Measurements from ENCODE around the gene TNIP3.

TNIP3 gene

DNA sequence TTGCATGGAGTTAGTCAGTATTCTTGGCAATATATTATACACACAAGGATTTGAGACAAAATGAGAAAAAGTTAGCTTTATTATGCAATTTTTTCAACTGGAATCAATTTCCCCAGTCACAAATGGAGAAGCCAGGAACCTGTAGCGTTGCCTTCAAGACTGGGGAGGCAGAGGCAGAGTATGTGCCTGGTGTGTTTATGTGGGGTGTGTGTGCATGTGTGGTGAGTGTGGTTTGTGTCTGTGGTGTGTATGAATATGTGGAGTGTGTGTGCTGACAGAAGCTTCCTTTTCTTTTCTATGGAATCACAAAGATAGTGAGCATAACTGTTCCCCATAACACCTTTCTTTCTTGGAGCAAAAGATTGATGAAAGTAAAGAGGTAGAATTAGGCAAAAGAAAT is 37.0 kb downstream of the TNIP3 start:
- Histone ChIP-seq H3K27me3 (ENCODE audit: control insufficient read depth in 1 of 2, insufficient read depth in 2 of 2, low read length in 2 of 2) (no peaks in the 10 kb centered on the region), H3K9ac (ENCODE audit: low read length) (no peak overlapping the region), H3K4me1 (ENCODE audit: insufficient read depth, low read length) (no peaks in the 10 kb centered on the region), H3K9me3 (ENCODE audit: low read length) (no peaks in the 10 kb centered on the region), H3K4me3 (ENCODE audit: low read depth in 1 of 2, low read length in 2 of 2) (no peak overlapping the region), H3K27ac (ENCODE audit: low read depth, low read length) (no peak overlapping the region), H3K36me3 (ENCODE audit: insufficient read depth, low read length) (no peaks in the 10 kb centered on the region)

DNA sequence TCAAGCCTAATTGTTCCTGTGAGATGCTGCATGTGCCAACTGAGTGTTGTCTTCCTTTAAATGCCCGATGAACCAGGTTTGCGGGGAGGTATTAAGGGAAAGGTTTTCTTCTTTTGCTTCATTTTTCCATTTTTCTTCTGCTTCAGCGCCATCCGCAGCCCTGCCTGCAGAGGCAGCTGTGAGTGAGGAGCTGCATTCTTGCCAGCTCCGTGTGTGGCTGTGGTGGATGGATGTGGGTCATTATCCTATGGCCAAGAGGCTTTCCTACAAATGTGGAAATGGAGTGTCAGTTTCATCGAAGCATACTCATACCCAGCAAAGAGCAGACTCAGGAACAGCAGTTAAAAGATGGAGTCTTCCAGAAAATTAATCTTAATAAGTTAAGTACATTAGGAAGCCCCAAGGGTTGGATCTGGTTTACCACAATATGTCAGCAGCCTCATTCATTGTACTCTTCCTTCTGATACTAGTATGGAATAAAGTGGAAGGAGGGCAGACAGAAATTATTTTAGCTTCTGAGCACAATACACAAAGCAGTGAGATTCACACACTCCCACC is 37.6 kb downstream of the TNIP3 start:
- no peak overlapping the region for H3K9ac ChIP-seq (ENCODE audit: low read length)
- no peaks in the 10 kb centered on the region for H3K36me3 ChIP-seq (ENCODE audit: insufficient read depth, low read length)
- no peak overlapping the region for H3K27ac ChIP-seq (ENCODE audit: low read depth, low read length)
- H3K9me3 ChIP-seq (ENCODE audit: low read length): no peaks in the 10 kb centered on the region
- H3K4me3 ChIP-seq (ENCODE audit: low read depth in 1 of 2, low read length in 2 of 2): no peak overlapping the region
- H3K27me3 ChIP-seq (ENCODE audit: control insufficient read depth in 1 of 2, insufficient read depth in 2 of 2, low read length in 2 of 2): no peaks in the 10 kb centered on the region
- no peaks in the 10 kb centered on the region for H3K4me1 ChIP-seq (ENCODE audit: insufficient read depth, low read length)

DNA sequence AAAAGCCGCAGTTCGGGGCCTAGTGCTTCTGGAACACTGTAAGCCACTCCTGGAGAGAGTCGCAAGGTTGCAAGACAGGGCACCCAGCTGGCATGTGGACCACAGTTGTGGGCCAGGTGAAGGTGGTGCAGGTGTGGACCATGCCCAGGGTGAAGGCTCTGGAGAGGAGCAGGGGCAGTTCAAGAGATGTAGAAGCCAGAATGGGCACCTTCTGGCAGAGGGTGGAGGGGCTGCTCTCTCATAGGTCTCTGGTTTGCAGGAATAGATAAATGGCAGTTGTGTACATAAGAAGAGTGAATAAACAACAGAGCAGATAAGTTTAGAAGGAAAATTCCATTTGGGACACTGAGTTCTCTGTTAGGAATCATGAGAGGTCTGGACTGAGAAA is 38.6 kb downstream of the TNIP3 start:
- Histone ChIP-seq H3K27me3 (ENCODE audit: control insufficient read depth in 1 of 2, insufficient read depth in 2 of 2, low read length in 2 of 2) (no peaks in the 10 kb centered on the region), H3K4me1 (ENCODE audit: insufficient read depth, low read length) (no peaks in the 10 kb centered on the region), H3K36me3 (ENCODE audit: insufficient read depth, low read length) (no peaks in the 10 kb centered on the region), H3K27ac (ENCODE audit: low read depth, low read length) (no peak overlapping the region), H3K9ac (ENCODE audit: low read length) (no peak overlapping the region), H3K4me3 (ENCODE audit: low read depth in 1 of 2, low read length in 2 of 2) (no peak overlapping the region), H3K9me3 (ENCODE audit: low read length) (no peaks in the 10 kb centered on the region)

DNA sequence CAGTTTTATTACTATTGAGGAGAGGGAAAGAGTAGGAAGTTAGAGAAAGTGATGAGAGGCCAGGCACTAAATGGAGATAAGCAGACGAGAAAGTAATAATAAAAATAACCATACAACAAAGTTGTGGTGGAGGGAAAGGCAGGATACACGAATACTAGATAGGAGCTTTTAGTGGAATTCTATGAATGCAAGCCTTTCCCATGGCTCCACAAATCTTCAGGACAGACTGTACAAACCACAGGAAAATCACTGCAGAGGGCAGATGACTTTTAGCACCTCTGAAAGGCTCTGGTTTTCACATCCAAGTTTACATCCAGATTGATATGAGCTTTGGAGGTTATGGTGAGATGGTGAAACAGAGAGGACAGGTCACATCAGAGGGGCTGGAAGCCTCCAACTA is 41.5 kb downstream of the TNIP3 start:
- Histone ChIP-seq H3K4me3 (ENCODE audit: low read depth in 1 of 2, low read length in 2 of 2) (no peak overlapping the region), H3K27me3 (ENCODE audit: control insufficient read depth in 1 of 2, insufficient read depth in 2 of 2, low read length in 2 of 2) (no peaks in the 10 kb centered on the region), H3K27ac (ENCODE audit: low read depth, low read length) (no peak overlapping the region), H3K36me3 (ENCODE audit: insufficient read depth, low read length) (no peaks in the 10 kb centered on the region), H3K4me1 (ENCODE audit: insufficient read depth, low read length) (no peaks in the 10 kb centered on the region), H3K9me3 (ENCODE audit: low read length) (no peaks in the 10 kb centered on the region), H3K9ac (ENCODE audit: low read length) (no peak overlapping the region)

DNA sequence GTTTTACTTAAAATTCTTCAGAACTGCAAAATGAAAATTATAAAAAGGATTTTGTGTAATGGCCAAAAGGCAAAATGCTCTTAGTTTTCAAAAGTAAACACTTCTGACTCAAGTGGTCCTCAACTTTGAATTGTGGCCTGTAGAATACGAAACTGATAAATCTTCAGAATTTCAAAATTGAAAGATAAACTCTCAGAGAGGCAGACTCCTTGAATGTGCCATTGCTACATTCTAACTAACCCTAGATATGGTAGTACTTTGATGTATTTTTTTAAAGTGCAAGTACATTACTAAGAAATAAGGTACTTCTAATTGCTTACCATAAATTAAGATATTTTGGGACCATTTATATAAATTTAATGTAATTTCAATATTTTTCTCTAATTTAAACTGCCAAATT is 44.4 kb downstream of the TNIP3 start:
- H3K4me1 ChIP-seq (ENCODE audit: insufficient read depth, low read length): no peaks in the 10 kb centered on the region
- no peak overlapping the region for H3K27ac ChIP-seq (ENCODE audit: low read depth, low read length)
- H3K9me3 ChIP-seq (ENCODE audit: low read length): no peaks in the 10 kb centered on the region
- H3K27me3 ChIP-seq (ENCODE audit: control insufficient read depth in 1 of 2, insufficient read depth in 2 of 2, low read length in 2 of 2): no peaks in the 10 kb centered on the region
- no peaks in the 10 kb centered on the region for H3K36me3 ChIP-seq (ENCODE audit: insufficient read depth, low read length)
- no peak overlapping the region for H3K9ac ChIP-seq (ENCODE audit: low read length)
- H3K4me3 ChIP-seq (ENCODE audit: low read depth in 1 of 2, low read length in 2 of 2): no peak overlapping the region

DNA sequence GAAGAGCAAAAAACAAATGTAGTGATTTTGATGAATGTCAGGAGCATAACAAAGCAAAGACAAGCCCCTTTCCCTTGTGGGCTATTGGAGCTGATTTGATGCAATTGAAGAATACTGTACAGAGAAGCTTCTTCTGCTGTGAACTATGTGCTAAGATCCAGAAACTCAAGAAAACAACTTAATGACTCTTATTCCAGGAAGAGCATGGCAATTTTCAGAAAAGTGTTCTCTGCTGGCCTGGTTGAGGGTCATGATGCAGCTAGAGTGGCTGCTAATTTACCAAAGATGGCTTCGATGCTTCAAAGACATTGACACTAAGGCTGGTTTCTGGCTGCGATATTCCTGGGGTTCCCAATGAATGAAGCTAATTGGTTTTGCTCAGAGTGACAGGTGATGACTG is 45.8 kb downstream of the TNIP3 start:
- Histone ChIP-seq H3K36me3 (ENCODE audit: insufficient read depth, low read length) (no peaks in the 10 kb centered on the region), H3K4me3 (ENCODE audit: low read depth in 1 of 2, low read length in 2 of 2) (no peak overlapping the region), H3K4me1 (ENCODE audit: insufficient read depth, low read length) (no peaks in the 10 kb centered on the region), H3K27me3 (ENCODE audit: control insufficient read depth in 1 of 2, insufficient read depth in 2 of 2, low read length in 2 of 2) (no peaks in the 10 kb centered on the region), H3K9ac (ENCODE audit: low read length) (no peak overlapping the region), H3K9me3 (ENCODE audit: low read length) (no peaks in the 10 kb centered on the region), H3K27ac (ENCODE audit: low read depth, low read length) (no peak overlapping the region)

DNA sequence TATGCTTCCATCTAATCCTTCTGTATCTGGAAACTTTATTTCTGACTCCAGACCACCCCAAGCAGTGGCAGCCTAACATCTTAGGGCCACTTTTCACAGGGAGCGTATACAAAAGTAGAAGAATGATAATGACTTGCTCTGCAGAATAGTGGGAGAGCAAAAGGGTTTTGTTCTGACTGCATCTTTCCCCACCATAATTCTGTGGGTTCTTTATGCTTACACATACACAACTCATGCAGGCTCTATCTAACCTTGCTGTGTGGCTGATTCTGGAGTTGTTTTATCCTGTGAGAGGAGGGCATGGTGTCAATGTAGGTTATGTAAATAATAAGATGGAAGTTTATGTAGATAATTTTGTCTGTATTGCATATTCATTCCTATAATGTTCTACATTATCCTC is 49.4 kb downstream of the TNIP3 start:
- no peaks in the 10 kb centered on the region for H3K36me3 ChIP-seq (ENCODE audit: insufficient read depth, low read length)
- H3K4me1 ChIP-seq (ENCODE audit: insufficient read depth, low read length): no peaks in the 10 kb centered on the region
- no peaks in the 10 kb centered on the region for H3K9me3 ChIP-seq (ENCODE audit: low read length)
- H3K9ac ChIP-seq (ENCODE audit: low read length): no peak overlapping the region
- H3K4me3 ChIP-seq (ENCODE audit: low read depth in 1 of 2, low read length in 2 of 2): no peak overlapping the region
- no peaks in the 10 kb centered on the region for H3K27me3 ChIP-seq (ENCODE audit: control insufficient read depth in 1 of 2, insufficient read depth in 2 of 2, low read length in 2 of 2)
- H3K27ac ChIP-seq (ENCODE audit: low read depth, low read length): no peak overlapping the region

DNA sequence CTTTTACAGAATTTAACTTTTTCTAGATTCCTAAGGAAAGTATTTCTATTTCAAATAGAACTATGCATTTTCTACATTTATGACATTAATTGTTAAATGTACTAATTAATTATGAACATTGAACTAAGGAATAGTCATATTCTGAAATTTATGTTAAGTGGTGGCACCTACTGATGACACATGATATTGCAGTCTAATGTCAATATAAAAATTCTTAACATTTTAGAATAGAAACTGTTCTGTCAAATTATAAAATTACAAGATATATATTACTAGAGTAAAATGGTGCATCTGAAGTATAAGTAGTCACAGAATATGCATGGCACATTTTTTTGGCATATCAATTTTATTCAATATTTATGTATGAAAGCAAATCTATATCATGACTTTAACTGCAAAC is 51.6 kb downstream of the TNIP3 start:
- Histone ChIP-seq H3K9me3 (ENCODE audit: low read length) (no peaks in the 10 kb centered on the region), H3K27me3 (ENCODE audit: control insufficient read depth in 1 of 2, insufficient read depth in 2 of 2, low read length in 2 of 2) (no peaks in the 10 kb centered on the region), H3K9ac (ENCODE audit: low read length) (no peak overlapping the region), H3K4me3 (ENCODE audit: low read depth in 1 of 2, low read length in 2 of 2) (no peak overlapping the region), H3K27ac (ENCODE audit: low read depth, low read length) (no peak overlapping the region), H3K4me1 (ENCODE audit: insufficient read depth, low read length) (no peaks in the 10 kb centered on the region), H3K36me3 (ENCODE audit: insufficient read depth, low read length) (no peaks in the 10 kb centered on the region)

DNA sequence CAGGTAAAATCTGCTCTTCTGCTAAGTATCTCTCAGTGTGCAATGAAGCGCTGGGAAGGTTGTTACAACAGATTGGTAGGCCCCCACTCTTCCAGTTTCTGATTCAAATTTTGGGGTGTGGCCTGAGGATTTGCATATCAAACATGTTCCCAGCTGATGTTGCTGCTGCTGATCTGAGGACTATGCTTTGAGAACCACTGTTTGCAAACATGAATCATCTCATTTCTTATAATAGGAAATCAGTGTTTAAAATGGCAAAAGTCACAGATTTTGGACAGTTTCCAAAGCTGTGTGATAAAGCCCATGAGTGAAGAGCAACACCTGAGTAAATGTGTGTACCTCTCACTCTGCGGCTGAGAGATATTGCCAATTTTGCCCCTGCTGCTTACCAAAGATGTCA is 55.6 kb downstream of the TNIP3 start:
- Histone ChIP-seq H3K4me1 (ENCODE audit: insufficient read depth, low read length) (no peaks in the 10 kb centered on the region), H3K27ac (ENCODE audit: low read depth, low read length) (no peak overlapping the region), H3K36me3 (ENCODE audit: insufficient read depth, low read length) (no peaks in the 10 kb centered on the region), H3K9me3 (ENCODE audit: low read length) (no peaks in the 10 kb centered on the region), H3K4me3 (ENCODE audit: low read depth in 1 of 2, low read length in 2 of 2) (no peak overlapping the region), H3K9ac (ENCODE audit: low read length) (no peak overlapping the region), H3K27me3 (ENCODE audit: control insufficient read depth in 1 of 2, insufficient read depth in 2 of 2, low read length in 2 of 2) (no peaks in the 10 kb centered on the region)

DNA sequence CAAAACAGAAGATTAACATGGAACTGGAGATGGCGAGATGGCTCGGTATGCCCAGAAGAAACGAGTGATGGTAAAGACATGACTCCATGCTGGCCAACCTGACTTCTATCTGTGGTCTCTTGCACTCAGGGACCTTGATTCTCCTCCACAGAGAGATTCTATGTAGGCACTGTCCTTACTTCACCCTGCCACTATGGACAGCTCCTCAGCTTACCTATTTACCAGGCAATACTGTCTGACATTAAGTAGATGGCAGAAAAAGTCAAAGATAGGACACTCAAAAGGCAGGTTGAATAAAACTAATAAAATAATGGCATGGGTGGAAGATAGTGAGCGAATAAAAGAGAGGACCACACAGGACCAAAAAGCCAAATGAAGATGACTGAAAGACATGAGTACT is 56.6 kb downstream of the TNIP3 start:
- Histone ChIP-seq H3K36me3 (ENCODE audit: insufficient read depth, low read length) (no peaks in the 10 kb centered on the region), H3K4me1 (ENCODE audit: insufficient read depth, low read length) (no peaks in the 10 kb centered on the region), H3K27ac (ENCODE audit: low read depth, low read length) (no peak overlapping the region), H3K27me3 (ENCODE audit: control insufficient read depth in 1 of 2, insufficient read depth in 2 of 2, low read length in 2 of 2) (no peaks in the 10 kb centered on the region), H3K9me3 (ENCODE audit: low read length) (no peaks in the 10 kb centered on the region), H3K9ac (ENCODE audit: low read length) (no peak overlapping the region), H3K4me3 (ENCODE audit: low read depth in 1 of 2, low read length in 2 of 2) (no peak overlapping the region)

DNA sequence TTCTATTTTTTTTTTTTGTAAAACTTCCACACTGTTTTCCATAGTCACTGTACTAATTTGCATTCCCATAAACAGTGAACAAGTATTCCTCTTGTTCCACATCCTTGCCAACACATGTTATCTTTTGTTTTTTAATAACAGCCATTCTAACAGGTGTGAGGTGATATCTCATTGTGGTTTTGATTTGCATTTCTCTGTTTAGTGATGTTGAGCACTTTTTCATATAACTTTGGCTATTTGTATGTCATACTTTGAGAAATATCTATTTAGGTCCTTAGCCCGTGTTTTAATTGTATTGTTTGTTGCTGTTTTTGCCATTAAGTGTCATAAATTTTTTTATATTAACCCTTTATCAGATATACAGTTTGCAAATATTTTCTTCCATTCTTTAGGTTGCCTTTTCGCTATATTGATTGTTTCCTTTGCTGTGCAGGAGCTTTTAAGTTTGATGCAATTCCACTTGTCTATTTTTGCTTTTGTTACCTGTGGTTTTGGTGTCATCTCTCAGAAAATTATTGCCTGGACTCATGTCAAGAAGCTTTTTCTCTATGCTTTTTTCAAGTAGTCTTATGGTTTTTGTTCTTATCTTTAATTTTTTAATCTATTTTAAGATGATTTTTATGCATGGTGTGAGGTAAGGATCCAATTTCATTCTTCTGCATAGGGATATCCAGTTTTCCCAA is 63.9 kb downstream of the TNIP3 start:
- Histone ChIP-seq H3K36me3 (ENCODE audit: insufficient read depth, low read length) (no peaks in the 10 kb centered on the region), H3K27ac (ENCODE audit: low read depth, low read length) (no peak overlapping the region), H3K9ac (ENCODE audit: low read length) (no peak overlapping the region), H3K9me3 (ENCODE audit: low read length) (no peaks in the 10 kb centered on the region), H3K4me3 (ENCODE audit: low read depth in 1 of 2, low read length in 2 of 2) (no peak overlapping the region), H3K27me3 (ENCODE audit: control insufficient read depth in 1 of 2, insufficient read depth in 2 of 2, low read length in 2 of 2) (no peaks in the 10 kb centered on the region), H3K4me1 (ENCODE audit: insufficient read depth, low read length) (no peaks in the 10 kb centered on the region)

DNA sequence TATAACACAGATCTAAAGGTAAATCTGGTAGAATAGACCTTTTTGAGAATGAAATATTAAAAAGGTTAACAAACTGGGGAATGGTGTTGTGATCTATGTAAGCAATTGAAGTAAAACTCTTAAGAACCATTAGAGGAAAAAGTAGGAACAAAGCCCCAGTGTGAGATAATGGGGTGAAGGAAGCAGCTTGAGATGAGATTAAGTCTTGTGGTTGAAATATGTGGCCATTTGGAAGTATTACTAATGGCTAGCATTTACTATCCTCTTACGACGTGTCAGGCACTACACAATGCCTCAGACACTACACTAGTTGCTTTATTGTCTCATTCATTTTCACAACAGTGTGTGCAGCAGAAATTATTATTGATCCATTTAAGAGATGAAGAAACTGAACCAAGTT is 65.9 kb downstream of the TNIP3 start:
- Histone ChIP-seq H3K9me3 (ENCODE audit: low read length) (no peaks in the 10 kb centered on the region), H3K27me3 (ENCODE audit: control insufficient read depth in 1 of 2, insufficient read depth in 2 of 2, low read length in 2 of 2) (no peaks in the 10 kb centered on the region), H3K4me1 (ENCODE audit: insufficient read depth, low read length) (no peaks in the 10 kb centered on the region), H3K4me3 (ENCODE audit: low read depth in 1 of 2, low read length in 2 of 2) (no peak overlapping the region), H3K9ac (ENCODE audit: low read length) (no peak overlapping the region), H3K27ac (ENCODE audit: low read depth, low read length) (no peak overlapping the region), H3K36me3 (ENCODE audit: insufficient read depth, low read length) (no peaks in the 10 kb centered on the region)
